GM23248 (cell line): Measurements from ENCODE around the gene TPD52L2.

ENCODE experiments used
- EZH2 ChIP-seq: fragments of 200-600 bp; sonication (generic); IDR thresholded peaks from 2 replicates; pipeline ENCODE4 v1.6.1; 2018; ENCODE audit warnings: antibody characterized with exemption, mild to moderate bottlenecking; ENCODE audit not compliant: insufficient read depth, poor library complexity, severe bottlenecking
- EZH2phosphoT487 ChIP-seq: fragments of 200-600 bp; sonication (generic); IDR thresholded peaks from 2 replicates; pipeline ENCODE4 v1.6.1; 2018; ENCODE audit warnings: antibody characterized with exemption, moderate library complexity, mild to moderate bottlenecking, low read depth; ENCODE audit not compliant: insufficient read depth

- TF ChIP-seq EZH2 (no peak), EZH2phosphoT487 (no peak)
These were observed 25.4 kb upstream of the TPD52L2 start for GRCh38 chr20:63839620-63840019.
